ENCODE results near the gene SCGN. TPM values are rescaled to one million over a fixed set of nuclear protein-coding genes. Genes with fewer than 3 reads are reported as not detected.

SCGN gene
- total RNA-seq, 1 experiment from 2014 or later = not detected

DNA sequence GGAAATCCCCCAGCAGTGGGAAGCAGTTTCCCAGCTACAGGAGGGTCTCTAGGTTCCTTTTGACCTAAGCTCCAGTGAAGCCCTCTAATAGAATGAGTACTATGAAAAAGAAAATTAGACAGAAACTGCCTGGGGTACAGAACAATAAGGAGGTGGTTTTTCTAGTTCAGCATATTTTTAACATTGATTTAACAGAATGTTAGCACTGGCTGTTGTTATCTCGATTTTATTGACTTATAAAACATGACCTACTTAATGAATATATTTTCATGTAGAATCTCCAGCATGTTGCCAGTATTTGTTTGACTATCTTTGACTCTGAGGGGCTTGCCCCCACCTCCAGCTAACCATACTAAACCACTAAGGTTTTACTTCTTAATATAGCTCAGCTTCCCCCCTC, 19.6 kb downstream of the SCGN start:
- TF ChIP-seq, protein P1, sequence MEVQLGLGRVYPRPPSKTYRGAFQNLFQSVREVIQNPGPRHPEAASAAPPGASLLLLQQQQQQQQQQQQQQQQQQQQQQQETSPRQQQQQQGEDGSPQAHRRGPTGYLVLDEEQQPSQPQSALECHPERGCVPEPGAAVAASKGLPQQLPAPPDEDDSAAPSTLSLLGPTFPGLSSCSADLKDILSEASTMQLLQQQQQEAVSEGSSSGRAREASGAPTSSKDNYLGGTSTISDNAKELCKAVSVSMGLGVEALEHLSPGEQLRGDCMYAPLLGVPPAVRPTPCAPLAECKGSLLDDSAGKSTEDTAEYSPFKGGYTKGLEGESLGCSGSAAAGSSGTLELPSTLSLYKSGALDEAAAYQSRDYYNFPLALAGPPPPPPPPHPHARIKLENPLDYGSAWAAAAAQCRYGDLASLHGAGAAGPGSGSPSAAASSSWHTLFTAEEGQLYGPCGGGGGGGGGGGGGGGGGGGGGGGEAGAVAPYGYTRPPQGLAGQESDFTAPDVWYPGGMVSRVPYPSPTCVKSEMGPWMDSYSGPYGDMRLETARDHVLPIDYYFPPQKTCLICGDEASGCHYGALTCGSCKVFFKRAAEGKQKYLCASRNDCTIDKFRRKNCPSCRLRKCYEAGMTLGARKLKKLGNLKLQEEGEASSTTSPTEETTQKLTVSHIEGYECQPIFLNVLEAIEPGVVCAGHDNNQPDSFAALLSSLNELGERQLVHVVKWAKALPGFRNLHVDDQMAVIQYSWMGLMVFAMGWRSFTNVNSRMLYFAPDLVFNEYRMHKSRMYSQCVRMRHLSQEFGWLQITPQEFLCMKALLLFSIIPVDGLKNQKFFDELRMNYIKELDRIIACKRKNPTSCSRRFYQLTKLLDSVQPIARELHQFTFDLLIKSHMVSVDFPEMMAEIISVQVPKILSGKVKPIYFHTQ (CRISPR knock-in tag; IDR thresholded peaks at IDR 0.05) = no peak
- TF ChIP-seq, protein P2, sequence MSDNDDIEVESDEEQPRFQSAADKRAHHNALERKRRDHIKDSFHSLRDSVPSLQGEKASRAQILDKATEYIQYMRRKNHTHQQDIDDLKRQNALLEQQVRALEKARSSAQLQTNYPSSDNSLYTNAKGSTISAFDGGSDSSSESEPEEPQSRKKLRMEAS (CRISPR knock-in tag; IDR thresholded peaks at IDR 0.05) = no peak
- TF ChIP-seq ZNF317 (CRISPR knock-in tag; IDR thresholded peaks at IDR 0.05; ENCODE audit: borderline replicate concordance, low read depth) = no peak
- TF ChIP-seq, protein P3, sequence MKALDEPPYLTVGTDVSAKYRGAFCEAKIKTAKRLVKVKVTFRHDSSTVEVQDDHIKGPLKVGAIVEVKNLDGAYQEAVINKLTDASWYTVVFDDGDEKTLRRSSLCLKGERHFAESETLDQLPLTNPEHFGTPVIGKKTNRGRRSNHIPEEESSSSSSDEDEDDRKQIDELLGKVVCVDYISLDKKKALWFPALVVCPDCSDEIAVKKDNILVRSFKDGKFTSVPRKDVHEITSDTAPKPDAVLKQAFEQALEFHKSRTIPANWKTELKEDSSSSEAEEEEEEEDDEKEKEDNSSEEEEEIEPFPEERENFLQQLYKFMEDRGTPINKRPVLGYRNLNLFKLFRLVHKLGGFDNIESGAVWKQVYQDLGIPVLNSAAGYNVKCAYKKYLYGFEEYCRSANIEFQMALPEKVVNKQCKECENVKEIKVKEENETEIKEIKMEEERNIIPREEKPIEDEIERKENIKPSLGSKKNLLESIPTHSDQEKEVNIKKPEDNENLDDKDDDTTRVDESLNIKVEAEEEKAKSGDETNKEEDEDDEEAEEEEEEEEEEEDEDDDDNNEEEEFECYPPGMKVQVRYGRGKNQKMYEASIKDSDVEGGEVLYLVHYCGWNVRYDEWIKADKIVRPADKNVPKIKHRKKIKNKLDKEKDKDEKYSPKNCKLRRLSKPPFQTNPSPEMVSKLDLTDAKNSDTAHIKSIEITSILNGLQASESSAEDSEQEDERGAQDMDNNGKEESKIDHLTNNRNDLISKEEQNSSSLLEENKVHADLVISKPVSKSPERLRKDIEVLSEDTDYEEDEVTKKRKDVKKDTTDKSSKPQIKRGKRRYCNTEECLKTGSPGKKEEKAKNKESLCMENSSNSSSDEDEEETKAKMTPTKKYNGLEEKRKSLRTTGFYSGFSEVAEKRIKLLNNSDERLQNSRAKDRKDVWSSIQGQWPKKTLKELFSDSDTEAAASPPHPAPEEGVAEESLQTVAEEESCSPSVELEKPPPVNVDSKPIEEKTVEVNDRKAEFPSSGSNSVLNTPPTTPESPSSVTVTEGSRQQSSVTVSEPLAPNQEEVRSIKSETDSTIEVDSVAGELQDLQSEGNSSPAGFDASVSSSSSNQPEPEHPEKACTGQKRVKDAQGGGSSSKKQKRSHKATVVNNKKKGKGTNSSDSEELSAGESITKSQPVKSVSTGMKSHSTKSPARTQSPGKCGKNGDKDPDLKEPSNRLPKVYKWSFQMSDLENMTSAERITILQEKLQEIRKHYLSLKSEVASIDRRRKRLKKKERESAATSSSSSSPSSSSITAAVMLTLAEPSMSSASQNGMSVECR (CRISPR knock-in tag; IDR thresholded peaks at IDR 0.05; ENCODE audit: borderline replicate concordance) = no peak
- no peaks in the 10 kb centered on the region for H3K36me3 Mint-ChIP-seq
- H3K27me3 Mint-ChIP-seq (ENCODE audit: low read depth) = no peaks in the 10 kb centered on the region
- H3K4me3 Mint-ChIP-seq = no peak overlapping the region
- no peak overlapping the region for H3K27ac Mint-ChIP-seq
- ATAC-seq = no peak
- H3K9me3 Mint-ChIP-seq = no peaks in the 10 kb centered on the region
- POLR2A ChIA-PET = no interaction called here
- CTCF ChIA-PET = interaction anchor here (1.0 to 1.4 kb wide), 3 partner anchors 12 to 219 kb away, joined by 3 to 4 read pairs (median 3); no protein-coding TSS in a partner anchor
- no peaks in the 10 kb centered on the region for H3K4me1 Mint-ChIP-seq
- no peak for DNase-seq (ENCODE audit: low spot score)

DNA sequence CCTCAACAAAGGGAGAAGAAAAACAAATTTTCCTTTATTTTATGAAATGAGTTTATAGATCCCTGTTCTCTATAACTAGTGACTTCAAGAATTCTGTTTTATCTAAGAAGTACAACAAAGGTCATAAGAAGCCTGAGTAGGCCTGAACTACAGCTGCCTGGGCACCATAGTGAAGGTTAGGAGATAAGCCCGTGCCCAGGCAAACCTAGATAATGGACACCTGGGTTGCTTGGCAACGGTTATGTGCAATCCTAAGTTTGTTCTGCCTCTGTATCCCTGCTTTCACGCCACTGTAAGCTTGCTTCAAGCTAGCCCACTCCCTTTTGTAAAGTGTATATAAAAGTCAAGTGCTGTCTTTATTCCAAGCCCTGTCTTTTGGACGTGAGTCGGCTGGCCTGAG, 23.2 kb downstream of the SCGN start:
- Mint-ChIP-seq H3K27me3 (ENCODE audit: low read depth) (no peaks in the 10 kb centered on the region), H3K9me3 (no peaks in the 10 kb centered on the region), H3K4me1 (no peaks in the 10 kb centered on the region), H3K4me3 (no peak overlapping the region), H3K27ac (no peak overlapping the region), H3K36me3 (no peaks in the 10 kb centered on the region)
- TF ChIP-seq JUN (CRISPR knock-in tag; IDR thresholded peaks at IDR 0.05) (no peak), RELA (CRISPR knock-in tag; IDR thresholded peaks at IDR 0.05; ENCODE audit: borderline replicate concordance) (no peak), ZNF671 (CRISPR knock-in tag; IDR thresholded peaks at IDR 0.05) (no peak), OVOL2 (CRISPR knock-in tag; IDR thresholded peaks at IDR 0.05; ENCODE audit: borderline replicate concordance) (no peak), SP1 (CRISPR knock-in tag; conservative IDR thresholded peaks at IDR 0.05) (no peak)
- TF ChIP-seq, protein P4, sequence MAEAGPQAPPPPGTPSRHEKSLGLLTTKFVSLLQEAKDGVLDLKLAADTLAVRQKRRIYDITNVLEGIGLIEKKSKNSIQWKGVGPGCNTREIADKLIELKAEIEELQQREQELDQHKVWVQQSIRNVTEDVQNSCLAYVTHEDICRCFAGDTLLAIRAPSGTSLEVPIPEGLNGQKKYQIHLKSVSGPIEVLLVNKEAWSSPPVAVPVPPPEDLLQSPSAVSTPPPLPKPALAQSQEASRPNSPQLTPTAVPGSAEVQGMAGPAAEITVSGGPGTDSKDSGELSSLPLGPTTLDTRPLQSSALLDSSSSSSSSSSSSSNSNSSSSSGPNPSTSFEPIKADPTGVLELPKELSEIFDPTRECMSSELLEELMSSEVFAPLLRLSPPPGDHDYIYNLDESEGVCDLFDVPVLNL (CRISPR knock-in tag; IDR thresholded peaks at IDR 0.05; ENCODE audit: borderline replicate concordance, low read depth) = no peak
- TF ChIP-seq, protein P5, sequence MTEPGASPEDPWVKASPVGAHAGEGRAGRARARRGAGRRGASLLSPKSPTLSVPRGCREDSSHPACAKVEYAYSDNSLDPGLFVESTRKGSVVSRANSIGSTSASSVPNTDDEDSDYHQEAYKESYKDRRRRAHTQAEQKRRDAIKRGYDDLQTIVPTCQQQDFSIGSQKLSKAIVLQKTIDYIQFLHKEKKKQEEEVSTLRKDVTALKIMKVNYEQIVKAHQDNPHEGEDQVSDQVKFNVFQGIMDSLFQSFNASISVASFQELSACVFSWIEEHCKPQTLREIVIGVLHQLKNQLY (CRISPR knock-in tag; IDR thresholded peaks at IDR 0.05) = no peak
- TF ChIP-seq, protein P6, sequence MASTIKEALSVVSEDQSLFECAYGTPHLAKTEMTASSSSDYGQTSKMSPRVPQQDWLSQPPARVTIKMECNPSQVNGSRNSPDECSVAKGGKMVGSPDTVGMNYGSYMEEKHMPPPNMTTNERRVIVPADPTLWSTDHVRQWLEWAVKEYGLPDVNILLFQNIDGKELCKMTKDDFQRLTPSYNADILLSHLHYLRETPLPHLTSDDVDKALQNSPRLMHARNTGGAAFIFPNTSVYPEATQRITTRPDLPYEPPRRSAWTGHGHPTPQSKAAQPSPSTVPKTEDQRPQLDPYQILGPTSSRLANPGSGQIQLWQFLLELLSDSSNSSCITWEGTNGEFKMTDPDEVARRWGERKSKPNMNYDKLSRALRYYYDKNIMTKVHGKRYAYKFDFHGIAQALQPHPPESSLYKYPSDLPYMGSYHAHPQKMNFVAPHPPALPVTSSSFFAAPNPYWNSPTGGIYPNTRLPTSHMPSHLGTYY (CRISPR knock-in tag; IDR thresholded peaks at IDR 0.05) = no peak
- ATAC-seq (no peak), DNase-seq (ENCODE audit: low spot score) (no peak)
- CTCF ChIA-PET = interaction anchor here (1.0 kb wide), 1 partner anchor 452 kb away, joined by 3 read pairs; no protein-coding TSS in a partner anchor
- POLR2A ChIA-PET = no interaction called here
